Measurements from ENCODE around the gene TCIRG1.

Gene TCIRG1

DNA sequence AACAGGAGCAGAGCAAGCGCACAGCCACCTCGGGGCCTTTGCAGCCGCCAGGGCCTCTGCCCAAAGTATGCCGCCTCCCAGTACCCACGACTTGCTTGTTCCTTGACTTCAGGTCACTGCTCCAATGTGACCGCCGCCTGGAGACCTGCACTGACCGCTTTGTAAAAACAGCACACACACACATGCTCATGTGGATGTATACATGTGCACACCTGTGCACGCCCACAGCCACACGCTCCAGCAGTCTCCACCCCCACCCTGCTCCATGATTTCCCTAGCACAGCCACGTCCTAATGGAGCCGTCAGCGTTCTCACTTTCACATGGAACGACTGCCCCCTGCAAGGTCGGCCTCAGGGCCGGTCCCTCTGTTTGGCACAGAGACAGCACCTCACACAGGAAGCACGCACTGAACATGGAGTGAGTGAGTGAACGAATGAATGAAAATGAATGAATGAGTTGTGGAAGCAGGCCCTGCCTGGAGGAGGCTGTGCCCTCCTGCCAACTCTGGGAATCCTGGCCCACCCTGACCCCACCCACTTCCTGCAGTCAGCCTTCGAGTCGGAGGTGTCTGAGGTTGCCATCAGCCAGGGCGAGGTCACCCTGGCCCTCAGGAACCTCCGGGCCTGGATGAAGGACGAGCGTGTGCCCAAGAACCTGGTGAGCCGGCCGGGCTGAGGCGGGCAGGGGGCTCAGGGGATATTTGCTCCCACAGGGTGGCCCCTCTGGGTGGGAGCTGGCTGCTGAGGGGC is 20.7 kb upstream of the TCIRG1 start:
- DNase-seq (ENCODE audit: low read depth in 2 of 2) = no peak

DNA sequence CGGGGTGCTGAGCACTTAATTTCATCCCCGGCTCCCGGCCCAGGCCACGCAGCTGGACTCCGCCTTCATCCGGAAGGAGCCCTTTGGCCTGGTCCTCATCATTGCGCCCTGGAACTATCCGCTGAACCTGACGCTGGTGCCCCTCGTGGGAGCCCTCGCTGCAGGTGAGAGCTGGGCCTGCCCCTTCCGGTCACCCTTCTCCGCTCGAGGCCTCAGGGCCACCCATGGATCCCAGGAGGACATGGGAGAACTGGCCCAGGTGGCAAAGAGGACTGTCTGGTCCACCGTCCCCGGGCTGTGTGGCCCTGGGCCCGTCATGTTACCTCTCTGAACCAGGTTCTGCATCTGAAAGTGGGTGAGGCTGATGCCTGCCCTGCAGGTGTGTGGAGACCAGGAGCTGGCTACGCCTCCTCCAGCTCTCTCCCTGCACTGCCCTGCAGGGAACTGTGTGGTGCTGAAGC is 20.1 kb upstream of the TCIRG1 start:
- DNase-seq (ENCODE audit: low read depth in 2 of 2) = no peak

GRCh38 chr11:68019486-68019885 is 19.3 kb upstream of the TCIRG1 start:
- no peak for DNase-seq (ENCODE audit: low read depth in 2 of 2)

GRCh38 chr11:68020575-68020974 is 18.2 kb upstream of the TCIRG1 start:
- no peak for DNase-seq (ENCODE audit: low read depth in 2 of 2)

- DNase-seq (ENCODE audit: low read depth in 2 of 2) = no peak
These were observed 17.5 kb upstream of the TCIRG1 start for GRCh38 chr11:68021167-68021787.

DNA sequence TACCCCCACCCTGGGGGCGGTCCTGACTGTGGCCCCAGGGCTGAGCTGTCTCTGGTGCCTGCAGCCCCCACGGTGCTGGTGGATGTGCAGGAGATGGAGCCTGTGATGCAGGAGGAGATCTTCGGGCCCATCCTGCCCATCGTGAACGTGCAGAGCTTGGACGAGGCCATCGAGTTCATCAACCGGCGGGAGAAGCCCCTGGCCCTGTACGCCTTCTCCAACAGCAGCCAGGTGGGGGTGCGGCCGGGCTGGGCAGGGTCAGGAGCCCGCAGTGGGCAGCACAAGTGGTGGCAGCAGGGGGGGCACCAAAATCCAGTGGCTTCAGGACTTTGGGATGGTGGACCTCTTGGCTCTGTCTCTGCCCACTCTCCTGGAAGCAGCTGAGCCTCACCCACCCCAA is 16.3 kb upstream of the TCIRG1 start:
- no peak for DNase-seq (ENCODE audit: low read depth in 2 of 2)

DNA sequence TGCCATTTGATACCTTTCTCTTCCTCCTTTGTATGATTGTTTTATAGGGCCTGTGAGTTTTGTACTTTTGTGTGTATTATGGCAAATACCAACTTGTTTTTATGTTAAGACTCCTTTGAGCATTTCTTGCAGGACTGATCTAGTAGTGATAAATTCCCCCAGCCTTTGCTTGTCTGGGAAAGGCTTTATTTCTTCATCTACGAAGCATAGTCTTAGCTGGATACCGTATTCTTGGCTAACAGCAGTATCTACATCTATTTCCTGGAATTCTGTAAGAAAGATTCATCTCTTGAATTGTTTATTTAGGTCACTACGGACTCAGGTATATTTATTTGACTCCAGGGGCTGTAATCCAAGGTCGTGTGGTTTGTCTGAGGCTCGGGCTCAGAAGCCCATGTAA is 14.3 kb upstream of the TCIRG1 start:
- no peak for DNase-seq (ENCODE audit: low read depth in 2 of 2)

DNA sequence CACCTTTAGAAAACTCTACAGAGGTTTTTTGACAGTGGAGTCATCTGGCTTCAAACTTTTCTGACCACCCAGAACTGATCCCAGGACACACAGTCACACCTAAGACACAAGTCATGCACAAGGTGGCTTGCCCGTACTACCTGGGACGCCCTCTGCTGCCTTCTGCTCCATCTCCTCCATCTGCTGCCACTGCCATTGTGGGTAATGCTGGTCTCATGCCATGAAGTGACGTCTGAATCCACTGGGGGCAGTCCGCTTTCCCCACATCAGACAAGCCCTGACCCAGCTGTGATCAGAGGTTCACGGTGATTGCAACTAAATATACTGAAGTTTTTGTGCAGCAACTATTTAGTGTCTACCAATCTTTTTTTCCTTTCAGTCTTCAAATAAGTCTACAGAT is 13.8 kb upstream of the TCIRG1 start:
- DNase-seq (ENCODE audit: low read depth in 2 of 2) = no peak

DNA sequence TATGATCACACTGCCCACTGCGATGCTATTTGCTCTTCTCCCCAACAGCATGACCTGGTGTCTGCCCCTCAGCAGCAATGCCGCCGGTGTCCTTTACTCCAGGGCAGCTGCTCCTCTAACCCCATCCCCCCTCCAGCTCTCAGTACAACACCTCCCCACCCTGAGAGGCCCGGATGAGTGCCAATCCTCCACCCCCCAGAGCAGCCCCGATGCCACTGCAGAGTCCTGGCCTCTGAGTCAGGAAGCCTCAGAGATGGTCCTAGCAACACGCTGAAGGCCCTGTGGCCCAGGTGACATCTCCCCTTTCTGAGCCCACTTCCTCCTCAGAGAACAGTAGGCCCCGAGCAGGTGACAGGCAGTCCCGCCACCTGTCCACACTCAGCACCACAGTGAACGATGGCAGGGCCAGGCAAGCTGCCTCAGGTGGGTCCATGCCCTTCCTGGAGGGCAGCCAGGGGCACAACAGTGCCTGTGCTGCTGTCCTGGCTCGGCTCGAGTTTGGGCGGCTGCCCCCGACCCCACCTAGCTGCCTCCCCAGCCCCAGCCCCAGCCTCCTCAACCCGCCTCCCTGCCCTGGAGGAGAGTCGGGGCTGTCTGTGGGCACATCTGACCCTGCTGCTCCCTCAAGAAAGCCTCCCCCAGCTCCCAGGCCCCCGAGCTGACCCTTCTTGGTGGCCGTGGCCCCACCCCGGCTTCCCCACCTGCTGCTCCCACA is 12.3 kb upstream of the TCIRG1 start:
- DNase-seq (ENCODE audit: low read depth in 2 of 2) = no peak

DNA sequence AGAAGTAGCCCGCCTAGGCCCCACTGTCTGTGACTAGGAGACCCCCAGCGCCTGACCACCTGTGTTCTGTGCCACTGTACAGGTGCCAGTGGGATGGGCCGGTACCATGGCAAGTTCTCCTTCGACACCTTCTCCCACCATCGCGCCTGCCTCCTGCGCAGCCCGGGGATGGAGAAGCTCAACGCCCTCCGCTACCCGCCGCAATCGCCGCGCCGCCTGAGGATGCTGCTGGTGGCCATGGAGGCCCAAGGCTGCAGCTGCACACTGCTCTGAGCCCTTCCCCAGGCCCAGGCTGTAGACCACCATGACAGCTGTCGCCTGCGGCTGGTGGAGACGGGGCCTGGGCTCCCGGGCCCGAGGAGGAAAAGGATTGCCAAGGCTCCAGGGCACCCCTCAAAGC is 11.2 kb upstream of the TCIRG1 start:
- no peak for DNase-seq (ENCODE audit: low read depth in 2 of 2)

DNA sequence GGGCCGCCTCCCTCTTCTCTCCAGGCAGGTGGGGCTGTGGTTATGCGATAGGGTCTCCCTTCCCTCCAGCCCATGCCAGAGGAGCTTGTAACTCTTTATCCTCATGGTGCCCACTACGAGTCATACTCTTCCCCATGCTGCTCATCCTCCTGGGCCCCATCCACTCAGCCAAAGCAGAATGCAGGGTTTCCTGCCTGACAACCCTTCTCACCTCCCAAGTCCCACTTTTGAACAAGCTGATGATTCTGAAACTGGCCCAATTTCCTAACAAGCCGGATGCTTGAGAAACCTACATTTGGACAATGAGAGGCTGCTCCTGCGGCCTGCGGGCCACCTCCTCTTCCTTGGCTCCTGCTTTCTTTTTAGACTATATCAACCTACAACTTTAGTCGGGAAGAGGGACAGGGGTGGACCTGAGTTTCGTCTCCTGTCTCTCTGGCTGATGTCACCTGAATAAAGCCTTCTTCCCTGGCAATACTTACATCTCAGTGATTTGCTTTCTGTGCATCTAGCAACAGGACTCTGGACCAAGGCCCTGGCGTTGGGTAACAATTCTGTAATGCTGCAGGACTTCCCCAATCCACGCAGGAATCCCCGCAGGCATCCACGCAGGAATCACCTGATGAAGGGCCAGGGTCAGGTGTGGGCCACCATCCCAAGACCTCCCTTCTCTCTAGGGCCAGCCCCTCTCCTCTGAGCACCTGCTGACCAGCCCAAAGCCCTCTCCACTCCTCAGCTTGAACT is 9.9 kb upstream of the TCIRG1 start:
- DNase-seq (ENCODE audit: low read depth in 2 of 2) = no peak

DNA sequence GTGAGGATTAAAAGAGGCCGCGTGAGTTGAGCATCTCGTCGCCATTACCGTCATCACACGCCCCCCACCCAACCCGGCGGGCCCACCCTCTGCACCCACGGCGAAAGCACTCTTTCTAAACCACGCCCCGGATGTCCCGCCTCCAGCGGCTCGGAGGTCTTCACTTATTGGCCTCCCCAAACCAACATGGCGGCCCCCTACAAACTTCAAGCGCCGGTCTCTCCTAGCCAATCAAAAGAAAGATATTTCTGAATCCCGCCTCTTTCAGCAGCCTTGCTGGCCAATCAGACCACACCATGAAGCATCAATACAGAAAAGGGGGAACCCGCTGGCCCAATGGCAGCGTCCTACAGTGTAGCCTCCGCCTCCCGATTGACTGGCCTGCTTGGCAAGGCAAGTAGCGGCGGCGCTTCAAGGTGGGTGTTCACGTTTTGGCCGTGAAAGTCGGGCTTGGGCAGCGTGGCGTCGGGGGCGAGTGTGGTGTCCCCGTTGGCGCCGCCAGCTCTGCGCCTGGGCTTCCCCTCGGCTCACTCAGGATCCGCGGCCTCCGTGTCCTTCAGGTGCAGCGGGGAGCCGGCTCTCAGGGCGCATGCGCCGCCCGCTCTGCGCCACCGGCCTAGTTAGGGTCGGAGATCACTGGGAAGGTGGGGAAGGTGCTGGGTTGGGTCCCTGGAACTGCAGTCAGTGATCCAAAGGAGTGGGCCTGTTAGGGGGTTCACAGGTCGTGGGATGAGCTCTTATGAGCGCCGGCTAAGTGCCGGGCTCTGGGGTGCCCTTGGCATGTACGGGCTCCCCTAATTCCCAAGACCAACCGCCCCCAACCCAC is 8.3 kb upstream of the TCIRG1 start, which contains the start of gene NDUFS8:
Gene NDUFS8 (plus strand): TSS at position 364 of the 826 bp plus-strand sequence. CDS start 1,471 bp downstream, outside the sequence.
- DNase-seq (ENCODE audit: low read depth in 2 of 2) = peak; percentile 88 to 93

DNA sequence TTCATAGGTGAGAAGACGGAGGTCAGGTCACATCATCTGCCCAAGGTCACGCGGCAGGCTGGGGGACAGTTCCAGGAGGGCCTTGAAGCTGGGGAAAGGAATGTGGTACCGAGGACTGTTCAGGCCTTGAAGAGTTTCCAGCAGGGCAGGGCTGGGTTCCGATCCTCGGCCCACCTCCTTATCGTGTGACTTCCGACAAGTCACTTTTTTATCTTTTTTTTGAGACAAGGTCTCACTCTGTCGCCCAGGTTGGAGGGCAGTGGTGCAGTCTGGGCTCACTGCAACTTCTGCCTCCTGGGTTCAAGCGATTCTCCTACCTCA is 7.7 kb upstream of the TCIRG1 start:
- DNase-seq (ENCODE audit: low read depth in 2 of 2) = no peak

- no peak for DNase-seq (ENCODE audit: low read depth in 2 of 2)
These were observed 6.8 kb upstream of the TCIRG1 start for GRCh38 chr11:68032003-68032402.

DNA sequence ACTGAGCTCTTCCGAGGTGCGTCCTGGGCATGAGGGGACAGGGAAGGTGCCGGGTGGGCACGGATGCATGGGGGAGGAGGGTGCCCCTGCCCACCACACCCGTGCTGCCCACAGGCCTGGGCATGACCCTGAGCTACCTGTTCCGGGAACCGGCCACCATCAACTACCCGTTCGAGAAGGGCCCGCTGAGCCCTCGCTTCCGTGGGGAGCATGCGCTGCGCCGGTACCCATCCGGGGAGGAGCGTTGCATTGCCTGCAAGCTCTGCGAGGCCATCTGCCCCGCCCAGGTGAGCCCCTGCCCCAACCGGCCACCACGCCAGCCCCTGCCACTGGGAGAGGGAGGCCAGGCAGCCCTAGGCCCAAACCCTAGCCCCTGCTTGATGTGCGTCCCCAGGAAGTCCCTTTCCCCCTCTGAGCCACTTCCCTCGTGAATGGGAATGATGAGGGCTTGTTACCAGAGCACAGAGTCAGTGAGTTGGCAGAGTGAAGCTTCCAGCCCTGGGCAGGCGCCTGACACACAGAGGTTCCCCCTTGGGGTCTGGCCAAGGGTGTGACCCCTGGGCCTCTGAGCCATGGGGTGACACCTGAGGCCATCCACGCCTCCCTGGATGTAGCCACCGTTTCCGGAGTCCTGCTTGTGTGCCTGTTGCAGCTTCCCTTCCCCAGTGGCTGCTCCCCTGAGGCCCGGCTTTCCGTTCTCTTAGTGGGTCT is 5.7 kb upstream of the TCIRG1 start:
- no peak for DNase-seq (ENCODE audit: low read depth in 2 of 2)

DNA sequence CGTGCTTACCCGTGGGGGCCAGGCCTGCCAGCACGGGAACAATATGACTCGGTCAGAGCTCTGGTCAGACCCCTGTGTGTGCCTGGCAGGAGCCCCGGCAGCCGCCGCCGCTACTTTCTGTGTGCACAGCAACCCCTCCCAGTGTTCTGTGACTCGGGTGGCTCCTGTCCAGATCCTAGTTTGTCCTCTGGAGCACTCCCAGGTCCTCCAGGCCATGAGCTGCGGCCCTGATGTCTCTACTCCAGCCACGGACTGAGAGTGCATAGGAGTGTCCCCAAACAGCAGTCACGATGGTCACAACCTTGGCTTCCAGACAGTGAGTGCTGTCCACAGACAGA is 5.1 kb upstream of the TCIRG1 start:
- DNase-seq (ENCODE audit: low read depth in 2 of 2) = no peak

GRCh38 chr11:68035266-68035876 is 3.5 kb upstream of the TCIRG1 start:
- DNase-seq (ENCODE audit: low read depth in 2 of 2) = no peak

- DNase-seq (ENCODE audit: low read depth in 2 of 2) = no peak
These were observed 2.6 kb upstream of the TCIRG1 start for GRCh38 chr11:68036141-68036716.

DNA sequence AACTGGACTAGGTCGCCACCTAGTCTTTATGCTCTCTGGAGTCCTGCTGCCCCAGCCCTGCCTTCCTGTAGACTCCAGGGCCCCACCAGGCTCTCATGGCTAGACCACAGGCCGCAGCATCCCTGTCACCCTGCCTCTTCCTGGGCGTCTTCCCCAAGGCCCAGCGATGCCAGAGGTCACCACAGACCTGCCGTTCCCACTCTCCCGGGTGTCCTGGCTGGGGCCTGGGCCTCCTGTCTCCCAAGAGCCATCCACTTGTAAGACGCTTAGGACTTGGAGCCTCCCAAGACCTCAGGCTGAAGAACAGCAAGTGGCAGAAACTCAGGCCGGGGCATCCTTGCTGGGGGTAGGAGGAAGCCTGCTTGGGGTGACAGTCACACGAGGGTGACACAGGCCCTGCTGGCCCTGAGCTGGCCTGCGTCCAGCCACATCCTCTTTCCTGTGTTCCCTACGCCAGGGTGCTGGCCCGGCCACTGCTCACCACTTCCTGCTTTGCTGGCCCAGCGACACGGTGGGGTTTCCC is 2.0 kb upstream of the TCIRG1 start:
- no peak for DNase-seq (ENCODE audit: low read depth in 2 of 2)

All from stimulated activated CD8-positive, alpha-beta memory T cell treated with anti-CD3 and anti-CD28 coated beads, Interleukin-15, amount 100 ng/mL, for 48 hours (primary cell).